ELF-1 (cell line): ENCODE data around the gene EVL.

Experiments used
- DNase-seq: peaks from one replicate; pipeline ENCODE4 v3.0.0-alpha.2; 2016; ENCODE audit warnings: low read depth, low spot score

Gene EVL

GRCh38 chr14:100108840-100109593 is 43.8 kb downstream of the EVL start:
- DNase-seq: no peak

DNA sequence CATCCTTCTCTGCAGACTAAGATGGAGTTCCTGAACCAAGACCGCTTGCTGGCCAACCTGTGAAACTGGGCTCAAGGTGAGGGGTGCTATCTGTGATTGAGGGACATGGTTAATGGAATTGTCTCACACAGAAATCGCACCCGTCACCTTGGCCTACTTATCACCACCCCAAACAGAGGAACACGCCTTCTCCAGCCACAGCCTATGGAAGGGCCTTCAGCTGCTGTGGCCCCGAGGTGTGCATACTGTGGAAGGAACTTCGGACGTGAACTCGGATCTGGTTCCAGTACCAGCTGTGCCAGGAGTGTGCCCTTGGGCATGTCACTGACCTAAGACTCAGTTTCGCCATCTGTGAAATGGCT is 44.4 kb downstream of the EVL start:
- DNase-seq: no peak

GRCh38 chr14:100110816-100111215 is 45.6 kb downstream of the EVL start:
- DNase-seq: no peak

GRCh38 chr14:100111931-100112704 is 46.9 kb downstream of the EVL start:
- DNase-seq: no peak

GRCh38 chr14:100114109-100114765 is 49.0 kb downstream of the EVL start:
- DNase-seq: no peak

DNA sequence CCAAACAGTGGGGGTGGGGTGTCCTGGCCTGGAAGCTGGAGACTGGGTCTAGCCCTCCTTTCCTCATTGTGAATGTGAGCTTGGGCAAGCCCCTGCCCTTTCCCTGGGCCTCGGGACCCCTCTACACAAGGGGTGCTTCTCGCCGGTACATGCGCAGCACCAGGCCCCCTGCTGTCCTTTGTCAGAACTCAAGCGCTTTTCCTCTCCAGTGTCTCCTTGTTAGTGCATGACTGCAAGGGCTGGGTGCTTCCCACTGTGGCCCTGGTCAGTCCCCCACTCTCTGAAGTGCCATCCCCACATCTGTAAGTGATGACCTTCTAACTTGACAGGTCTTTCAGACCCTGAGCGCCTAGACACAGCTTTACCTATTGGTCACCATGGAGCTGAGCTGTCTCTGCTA is 50.0 kb downstream of the EVL start:
- DNase-seq: no peak

DNA sequence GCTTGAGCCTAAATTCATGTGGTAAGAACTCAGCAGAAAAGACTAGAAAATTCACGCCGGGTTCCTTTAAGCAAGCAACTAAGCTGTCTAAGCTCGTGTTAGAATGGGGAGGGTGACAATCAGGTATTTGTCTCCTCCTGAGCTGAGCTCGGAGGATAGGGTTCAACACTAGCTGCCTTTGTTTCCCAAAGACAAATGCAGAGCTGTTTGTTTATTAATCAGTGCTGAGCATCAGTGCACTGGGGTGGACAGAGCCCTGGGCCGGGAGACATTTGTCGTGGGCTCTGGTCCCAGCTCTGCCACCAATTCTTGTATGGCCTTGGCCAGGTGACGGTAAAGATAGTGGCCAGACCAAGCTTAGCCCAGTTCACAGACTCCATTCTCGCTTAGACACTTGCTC is 50.5 kb downstream of the EVL start:
- no peak for DNase-seq

DNA sequence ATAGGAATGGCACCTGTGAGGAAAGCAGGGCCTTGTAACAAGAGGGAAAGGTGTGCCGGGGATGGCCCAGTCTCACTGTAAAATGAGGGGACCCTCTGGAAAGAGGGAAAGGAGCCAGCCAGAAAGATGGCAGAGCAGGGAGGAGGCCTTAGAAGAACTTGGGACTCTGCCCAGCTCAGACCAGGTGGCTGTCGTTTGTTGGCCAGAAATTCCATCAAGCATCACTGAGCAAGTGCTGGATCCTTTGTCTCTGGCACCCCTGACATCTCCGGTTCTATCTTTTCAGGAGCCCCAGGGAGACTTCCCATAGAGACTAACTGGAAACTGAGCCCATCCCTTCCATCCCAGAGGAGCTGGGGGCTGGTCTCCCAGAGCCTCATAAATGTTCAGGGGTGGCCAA is 50.9 kb downstream of the EVL start:
- no peak for DNase-seq

DNA sequence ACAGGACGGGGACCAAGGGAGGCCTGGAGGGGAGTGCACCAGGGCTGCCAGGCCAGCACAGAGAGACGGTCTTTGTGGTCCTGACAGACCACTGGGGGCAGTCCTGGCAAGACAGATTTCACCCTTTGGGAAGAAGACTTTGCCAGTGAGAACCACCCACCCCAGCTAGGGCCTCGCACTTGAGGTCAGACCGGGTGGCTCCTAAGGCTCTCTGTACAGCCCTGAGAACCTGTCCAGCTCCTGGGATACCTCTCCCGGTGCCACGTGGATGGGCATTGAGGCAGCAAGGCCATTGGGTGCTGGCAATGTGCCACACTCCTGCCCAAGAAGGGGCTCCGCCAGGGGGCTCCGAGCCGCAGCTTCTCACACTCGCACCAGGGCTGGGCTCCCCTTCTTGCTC is 51.8 kb downstream of the EVL start:
- DNase-seq: no peak

DNA sequence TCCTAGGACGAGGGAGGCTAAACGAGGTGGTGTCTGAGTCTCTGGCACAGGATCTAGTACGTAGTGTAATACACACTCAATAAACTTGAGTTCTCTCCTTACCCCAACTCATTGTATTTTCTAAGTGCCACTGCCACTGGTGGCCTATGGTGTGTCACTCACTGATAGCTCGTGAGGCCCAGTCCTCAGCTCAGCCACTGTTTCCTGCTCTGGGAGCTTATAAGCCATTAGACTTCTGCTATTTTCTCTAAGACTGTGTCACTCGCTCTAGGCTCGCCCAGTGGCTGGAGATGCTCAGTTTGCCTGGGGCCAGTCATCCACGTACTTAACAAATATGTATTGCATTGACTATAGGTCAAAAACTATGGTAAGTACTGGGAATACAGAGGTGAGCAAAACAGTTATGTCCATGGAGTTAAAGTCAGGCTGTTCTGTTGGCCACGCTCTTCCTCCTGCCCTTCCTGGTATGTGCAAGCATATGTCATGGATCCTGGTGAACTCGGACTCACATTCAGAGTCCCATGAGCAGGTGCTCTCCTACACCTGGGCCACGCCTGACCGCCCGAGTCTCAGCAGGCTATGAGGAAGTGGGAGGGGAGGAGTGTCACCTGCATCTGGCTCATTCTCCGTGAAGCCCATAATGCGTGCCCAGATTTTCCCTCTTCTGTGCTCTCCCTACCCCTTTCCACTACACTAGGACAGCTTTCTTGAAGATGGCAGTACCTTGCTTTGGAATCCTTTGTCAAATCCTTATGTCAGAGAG is 52.6 kb downstream of the EVL start:
- no peak for DNase-seq

DNA sequence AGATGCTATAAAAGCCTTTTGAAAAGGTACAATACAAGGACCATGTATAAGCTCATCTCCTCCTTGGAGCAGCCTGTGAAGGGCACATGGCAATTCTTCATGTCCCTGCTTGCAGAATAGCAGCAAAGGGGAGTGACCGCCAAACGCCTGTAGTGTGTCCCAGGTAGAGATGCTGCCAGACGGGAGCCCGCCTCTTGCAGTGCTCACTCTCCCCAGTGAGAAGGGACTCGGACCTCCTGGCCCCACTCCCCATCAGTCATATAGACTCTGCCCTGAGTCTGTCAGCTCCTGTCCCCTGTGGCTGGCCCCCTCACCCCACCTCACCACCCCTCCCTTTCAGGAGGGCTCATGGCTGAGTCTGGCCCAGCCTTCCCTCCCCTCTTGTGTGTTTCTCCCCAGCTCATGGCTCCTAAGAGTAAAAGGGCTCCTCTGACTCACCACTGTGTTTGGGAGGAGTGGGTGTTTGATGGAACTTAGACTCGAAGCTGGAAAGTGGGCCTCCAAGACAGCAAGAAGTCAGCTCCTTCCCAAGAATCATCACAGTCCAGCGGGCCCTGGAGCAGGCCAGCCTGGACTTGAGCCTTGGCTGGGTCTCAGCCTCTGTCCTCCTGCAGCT is 53.3 kb downstream of the EVL start:
- no peak for DNase-seq

DNA sequence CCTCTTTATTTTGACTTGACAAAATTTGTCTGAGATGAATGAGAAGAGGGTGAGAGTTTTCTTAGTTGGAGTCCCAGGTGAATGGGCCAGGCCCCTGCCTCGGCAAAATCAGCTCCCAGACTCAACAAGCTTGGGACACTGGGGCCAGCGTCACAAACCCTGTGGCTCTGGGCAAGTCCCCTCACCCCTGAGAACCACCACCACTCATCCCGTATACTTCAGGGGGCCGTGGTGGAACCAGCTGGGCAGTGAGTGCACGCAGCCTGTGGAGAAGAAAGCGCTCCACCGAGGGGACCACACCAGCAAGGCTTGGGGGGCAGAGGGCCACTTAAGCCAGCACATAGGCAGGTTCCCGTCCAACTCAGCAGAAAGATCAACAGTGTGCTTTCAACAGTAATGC is 54.0 kb downstream of the EVL start:
- no peak for DNase-seq

GRCh38 chr14:100120522-100121269 is 55.5 kb downstream of the EVL start:
- DNase-seq: no peak

DNA sequence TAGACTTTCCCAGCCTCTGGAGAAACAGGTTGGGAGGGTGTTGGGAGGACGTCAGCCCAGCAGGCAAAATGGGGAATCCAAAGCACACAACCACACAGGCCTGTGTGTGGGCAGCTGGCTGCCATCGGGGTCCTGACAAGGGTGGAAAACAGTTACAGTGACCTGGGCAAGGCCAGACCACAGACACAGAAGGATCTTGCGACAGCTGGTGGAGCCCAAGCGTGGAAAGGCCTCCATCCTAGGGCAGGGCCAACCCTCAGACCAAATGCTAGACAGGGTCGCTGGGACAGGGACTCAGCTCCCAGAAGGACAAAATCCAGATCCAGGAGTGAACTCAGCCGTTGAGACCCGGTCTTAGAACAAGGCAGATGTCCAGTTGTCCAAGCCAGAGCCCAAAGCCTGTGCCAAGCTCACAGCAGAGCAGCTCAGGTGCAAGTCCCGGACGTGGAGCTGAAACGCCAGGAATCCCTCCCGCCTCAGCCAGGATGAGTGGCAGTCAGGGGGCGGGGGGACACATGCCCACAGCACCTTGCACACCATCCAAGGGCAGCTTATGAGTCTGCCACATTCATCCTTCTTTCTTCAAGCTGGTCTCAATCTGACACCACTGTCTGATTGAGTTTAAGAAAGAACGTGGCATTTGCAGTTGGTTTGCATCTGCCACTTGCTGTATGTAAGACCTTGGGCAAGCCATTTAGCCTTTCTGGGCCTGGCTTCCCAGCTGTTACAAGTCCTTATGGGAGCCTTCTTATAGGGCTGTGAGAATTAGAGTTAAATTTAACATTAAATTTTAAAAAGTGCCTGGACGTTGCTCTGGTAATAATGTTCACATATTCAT is 56.6 kb downstream of the EVL start:
- DNase-seq: no peak

DNA sequence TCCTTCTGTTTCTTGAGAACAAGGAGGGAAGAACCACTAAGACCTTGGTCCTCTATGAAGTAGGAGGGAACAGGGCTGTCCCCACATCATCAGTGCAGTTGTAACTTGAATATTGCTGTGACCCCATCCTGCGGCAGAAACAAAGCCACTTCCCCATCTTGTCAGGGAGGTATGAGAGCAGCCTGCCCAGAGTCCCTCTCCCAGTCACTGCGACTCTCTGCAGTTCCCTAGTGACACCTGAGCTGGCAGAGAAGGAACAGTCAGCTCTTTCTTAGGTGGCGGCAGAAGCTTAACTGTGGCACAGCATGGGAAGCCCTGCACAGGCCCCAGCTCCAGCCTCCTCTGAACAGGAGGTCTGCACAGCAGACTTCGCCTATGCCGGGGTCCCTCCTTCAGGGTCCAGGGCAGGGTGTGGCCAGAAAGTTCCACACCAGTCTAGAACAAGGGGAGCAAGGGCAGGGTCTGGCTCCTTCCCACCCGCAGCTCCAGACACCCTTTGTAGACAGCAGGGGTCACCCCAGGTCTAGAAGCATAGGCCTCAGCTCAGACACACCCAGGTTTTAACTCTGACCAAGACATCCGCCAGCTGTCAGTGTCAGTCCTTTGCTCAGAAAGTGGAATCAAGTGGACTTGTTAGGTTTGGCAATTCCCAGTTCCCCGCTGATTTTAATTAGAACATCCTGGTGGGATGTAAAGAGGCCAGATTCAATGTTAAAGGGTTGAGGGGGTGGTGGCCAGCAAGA is 57.4 kb downstream of the EVL start:
- DNase-seq: no peak

DNA sequence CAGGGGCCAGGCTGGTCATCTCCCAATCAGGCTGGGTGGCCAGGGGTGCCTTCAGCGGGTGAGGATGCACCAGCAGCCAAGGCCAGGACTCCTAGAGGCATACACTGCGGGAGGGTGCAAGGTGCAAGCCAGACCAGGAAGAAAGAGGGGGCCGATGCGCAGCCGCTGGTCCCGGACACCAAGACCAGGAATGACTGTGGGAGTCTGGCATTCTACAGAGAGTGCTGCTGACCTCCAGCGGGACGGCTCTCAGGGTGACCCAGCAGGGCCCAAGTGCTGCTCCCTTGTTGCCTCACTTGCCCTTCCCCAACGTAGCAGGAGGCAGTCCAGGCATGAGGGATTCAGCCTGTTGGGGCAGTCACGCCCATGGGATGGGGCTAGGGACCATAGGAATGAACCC is 58.4 kb downstream of the EVL start:
- no peak for DNase-seq

- DNase-seq: no peak
These were observed 59.4 kb downstream of the EVL start for GRCh38 chr14:100124551-100125088.

DNA sequence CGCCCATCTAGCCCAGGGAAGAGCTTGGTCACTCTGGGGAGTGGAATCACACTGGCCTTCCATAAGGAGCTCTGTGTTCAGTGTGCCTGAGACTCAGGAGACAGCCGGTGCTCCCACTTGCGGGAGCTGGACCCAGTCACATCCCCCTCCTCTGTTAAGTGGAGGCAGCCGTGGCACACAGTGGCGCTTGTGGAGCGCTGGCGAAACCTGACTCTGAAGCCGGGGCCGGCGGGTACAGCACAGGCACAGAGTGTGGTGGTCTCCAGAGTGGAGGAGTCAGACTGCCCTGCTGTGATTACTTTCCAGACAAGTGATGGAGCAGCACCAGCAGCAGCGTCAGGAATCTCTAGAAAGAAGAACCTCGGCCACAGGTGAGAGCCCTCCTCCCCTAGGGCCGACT is 61.2 kb downstream of the EVL start:
- no peak for DNase-seq

- no peak for DNase-seq
These were observed 62.7 kb downstream of the EVL start for GRCh38 chr14:100127853-100128455.
